Measurements from ENCODE around the gene DIPK1C.

The DIPK1C gene

GRCh38 chr18:74453642-74454198, 3.4 kb downstream of the DIPK1C start:
- no peak for DNase-seq (ENCODE audit: extremely low read depth in 1 of 2, low read depth in 1 of 2)

GRCh38 chr18:74453016-74453566, 4.0 kb downstream of the DIPK1C start:
- DNase-seq (ENCODE audit: extremely low read depth in 1 of 2, low read depth in 1 of 2) = no peak

- DNase-seq (ENCODE audit: extremely low read depth in 1 of 2, low read depth in 1 of 2) = no peak
Observed at GRCh38 chr18:74451148-74451547, 6.0 kb downstream of the DIPK1C start.

GRCh38 chr18:74450626-74451025, 6.5 kb downstream of the DIPK1C start:
- DNase-seq (ENCODE audit: extremely low read depth in 1 of 2, low read depth in 1 of 2) = no peak

- no peak for DNase-seq (ENCODE audit: extremely low read depth in 1 of 2, low read depth in 1 of 2)
Observed at GRCh38 chr18:74447404-74448152, 9.5 kb downstream of the DIPK1C start.

GRCh38 chr18:74446631-74447403, 10.3 kb downstream of the DIPK1C start:
- no peak for DNase-seq (ENCODE audit: extremely low read depth in 1 of 2, low read depth in 1 of 2)

GRCh38 chr18:74446178-74446577, 10.9 kb downstream of the DIPK1C start:
- DNase-seq (ENCODE audit: extremely low read depth in 1 of 2, low read depth in 1 of 2) = no peak

GRCh38 chr18:74445585-74445984, 11.5 kb downstream of the DIPK1C start:
- DNase-seq (ENCODE audit: extremely low read depth in 1 of 2, low read depth in 1 of 2) = no peak

- DNase-seq (ENCODE audit: extremely low read depth in 1 of 2, low read depth in 1 of 2) = no peak
Observed at GRCh38 chr18:74444104-74444503, 13.0 kb downstream of the DIPK1C start.

- no peak for DNase-seq (ENCODE audit: extremely low read depth in 1 of 2, low read depth in 1 of 2)
Observed at GRCh38 chr18:74440808-74441427, 16.2 kb downstream of the DIPK1C start.

GRCh38 chr18:74438091-74438490, 19.0 kb downstream of the DIPK1C start:
- DNase-seq (ENCODE audit: extremely low read depth in 1 of 2, low read depth in 1 of 2) = no peak

- DNase-seq (ENCODE audit: extremely low read depth in 1 of 2, low read depth in 1 of 2) = no peak
Observed at GRCh38 chr18:74436158-74436769, 20.8 kb downstream of the DIPK1C start.

GRCh38 chr18:74435740-74436139, 21.4 kb downstream of the DIPK1C start:
- DNase-seq (ENCODE audit: extremely low read depth in 1 of 2, low read depth in 1 of 2) = no peak

GRCh38 chr18:74434466-74434865, 22.6 kb downstream of the DIPK1C start:
- no peak for DNase-seq (ENCODE audit: extremely low read depth in 1 of 2, low read depth in 1 of 2)

- no peak for DNase-seq (ENCODE audit: extremely low read depth in 1 of 2, low read depth in 1 of 2)
Observed at GRCh38 chr18:74430806-74431571, 26.1 kb downstream of the DIPK1C start.

- no peak for DNase-seq (ENCODE audit: extremely low read depth in 1 of 2, low read depth in 1 of 2)
Observed at GRCh38 chr18:74430231-74430630, 26.9 kb downstream of the DIPK1C start.

GRCh38 chr18:74429096-74429495, 28.0 kb downstream of the DIPK1C start:
- DNase-seq (ENCODE audit: extremely low read depth in 1 of 2, low read depth in 1 of 2) = no peak

- no peak for DNase-seq (ENCODE audit: extremely low read depth in 1 of 2, low read depth in 1 of 2)
Observed at GRCh38 chr18:74427442-74428112, 29.5 kb downstream of the DIPK1C start.

- no peak for DNase-seq (ENCODE audit: extremely low read depth in 1 of 2, low read depth in 1 of 2)
Observed at GRCh38 chr18:74425876-74426275, 31.2 kb downstream of the DIPK1C start.

Measured in stimulated activated CD8-positive, alpha-beta memory T cell treated with anti-CD3 and anti-CD28 coated beads, Interleukin-7, amount 100 ng/mL, for 48 hours (primary cell).